ENCODE results near the gene ZC3H18.

DNA sequence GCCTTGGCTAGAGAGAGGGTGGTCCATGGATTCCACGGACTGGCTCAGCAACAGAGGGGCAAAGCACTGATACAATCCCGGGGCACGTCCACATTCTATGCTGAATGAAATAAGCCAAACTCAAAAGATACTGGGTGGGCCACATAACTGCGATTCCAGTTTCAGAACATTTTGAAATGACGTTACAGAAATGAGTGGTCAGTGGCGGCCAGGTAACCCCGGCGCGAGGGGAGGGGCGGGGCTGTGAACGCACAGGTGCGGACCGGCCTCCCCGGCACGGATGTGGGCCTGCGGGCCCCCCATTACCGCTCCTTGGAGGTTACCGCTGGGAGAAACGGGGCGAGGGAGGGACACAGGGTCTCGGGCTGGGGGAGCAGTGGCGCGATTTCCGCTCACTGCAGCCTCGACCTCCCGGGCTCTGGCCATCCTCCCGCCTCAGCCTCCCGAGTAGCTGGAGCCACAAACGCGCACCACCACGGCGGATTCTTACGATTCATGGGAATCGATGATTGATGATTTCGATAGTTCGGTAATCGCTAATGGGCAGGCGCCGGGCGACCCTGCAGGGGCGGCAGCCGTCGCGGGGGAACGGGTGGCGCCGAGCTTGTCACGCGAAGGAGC lies 92.1 kb downstream of the ZC3H18 start:
- TF ChIP-seq, protein P1, sequence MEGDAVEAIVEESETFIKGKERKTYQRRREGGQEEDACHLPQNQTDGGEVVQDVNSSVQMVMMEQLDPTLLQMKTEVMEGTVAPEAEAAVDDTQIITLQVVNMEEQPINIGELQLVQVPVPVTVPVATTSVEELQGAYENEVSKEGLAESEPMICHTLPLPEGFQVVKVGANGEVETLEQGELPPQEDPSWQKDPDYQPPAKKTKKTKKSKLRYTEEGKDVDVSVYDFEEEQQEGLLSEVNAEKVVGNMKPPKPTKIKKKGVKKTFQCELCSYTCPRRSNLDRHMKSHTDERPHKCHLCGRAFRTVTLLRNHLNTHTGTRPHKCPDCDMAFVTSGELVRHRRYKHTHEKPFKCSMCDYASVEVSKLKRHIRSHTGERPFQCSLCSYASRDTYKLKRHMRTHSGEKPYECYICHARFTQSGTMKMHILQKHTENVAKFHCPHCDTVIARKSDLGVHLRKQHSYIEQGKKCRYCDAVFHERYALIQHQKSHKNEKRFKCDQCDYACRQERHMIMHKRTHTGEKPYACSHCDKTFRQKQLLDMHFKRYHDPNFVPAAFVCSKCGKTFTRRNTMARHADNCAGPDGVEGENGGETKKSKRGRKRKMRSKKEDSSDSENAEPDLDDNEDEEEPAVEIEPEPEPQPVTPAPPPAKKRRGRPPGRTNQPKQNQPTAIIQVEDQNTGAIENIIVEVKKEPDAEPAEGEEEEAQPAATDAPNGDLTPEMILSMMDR (IDR thresholded peaks at IDR 0.05) = no peak
- no peak for TF ChIP-seq POLR2A (IDR thresholded peaks at IDR 0.05)
